HepG2 (cell line): ENCODE data around the gene GOLPH3. TPM values are rescaled to one million over a fixed set of nuclear protein-coding genes. Genes with fewer than 3 reads are reported as not detected.

Experiments used
- ARNT ChIP-seq: fragments of 450-650 bp; IDR thresholded peaks from 2 replicates; pipeline ENCODE4 v1.6.1; 2017
- ETV6 ChIP-seq: sonication (generic); formaldehyde crosslinking; conservative IDR thresholded peaks from 2 replicates; pipeline ENCODE4 v1.4.0; 2020; ENCODE audit warnings: missing genetic modification reagents
- HNRNPL ChIP-seq: fragments of 200-400 bp; formaldehyde crosslinking; IDR thresholded peaks from 2 replicates; pipeline ENCODE4 v1.6.1; 2017; ENCODE audit warnings: mild to moderate bottlenecking, low read depth, low read length
- NAIF1 ChIP-seq: sonication (generic); formaldehyde crosslinking; IDR thresholded peaks from 2 replicates; pipeline ENCODE4 v1.5.0; 2020; ENCODE audit warnings: mild to moderate bottlenecking, missing genetic modification reagents, borderline replicate concordance
- ZKSCAN1 ChIP-seq: fragments of 150-350 bp; IDR thresholded peaks from 2 replicates; pipeline ENCODE4 v1.6.1; 2014; ENCODE audit warnings: low read length
- ZNF234 ChIP-seq: sonication (generic); formaldehyde crosslinking; conservative IDR thresholded peaks from 2 replicates; pipeline ENCODE4 v1.5.1; 2020; ENCODE audit warnings: mild to moderate bottlenecking, missing genetic modification reagents
- ZNF253 ChIP-seq: sonication (generic); formaldehyde crosslinking; IDR thresholded peaks from 2 replicates; pipeline ENCODE4 v1.8.0; 2022; ENCODE audit warnings: mild to moderate bottlenecking, missing genetic modification reagents, borderline replicate concordance
- ZNF337 ChIP-seq: sonication (generic); formaldehyde crosslinking; IDR thresholded peaks from 2 replicates; pipeline ENCODE4 v1.5.1; 2020; ENCODE audit warnings: missing genetic modification reagents, low read depth, mild to moderate bottlenecking, borderline replicate concordance
- ZNF547 ChIP-seq: sonication (generic); formaldehyde crosslinking; IDR thresholded peaks from 2 replicates; pipeline ENCODE4 v1.5.1; 2020; ENCODE audit warnings: mild to moderate bottlenecking, missing genetic modification reagents
- ZNF652 ChIP-seq: IDR thresholded peaks from 2 replicates; pipeline ENCODE4 v1.6.1; 2016; ENCODE audit warnings: low read depth, borderline replicate concordance
- polyA plus RNA-seq, 8 experiments: library from polyadenylated mRNA; depleted of rRNA in 3 of 8; stranded (reverse) in 7 of 8; unstranded in 1 of 8; fragments of >200 nt; fragmentation: Illumina TruSeq in 4 of 8; extraction: Trizol in 4 of 8; gene quantifications; 2 replicates each; pipeline versions ENCODE4 v1.2.1 to v1.2.3, GENCODE V29; 2011 to 2016; ENCODE audit warnings: low read depth in 4 of 8, missing spikeins in 1 of 8, mixed read lengths in 1 of 8; ENCODE audit not compliant: insufficient read depth in 1 of 8
- total RNA-seq, 5 experiments: library from RNA; depleted of rRNA; stranded (reverse); fragments of >200 nt; fragmentation: Illumina TruSeq; extraction: Trizol; gene quantifications; 2 replicates each; pipeline ENCODE4 v1.2.3, GENCODE V29; 2016; ENCODE audit warnings: low read depth in 1 of 5
- TF ChIP-seq, protein P1 (sequence below): sonication (generic); formaldehyde crosslinking; IDR thresholded peaks from 2 replicates; pipeline ENCODE4 v1.4.0; 2020; ENCODE audit warnings: missing genetic modification reagents
- TF ChIP-seq, protein P2 (sequence below): sonication (generic); formaldehyde crosslinking; IDR thresholded peaks from 2 replicates; pipeline ENCODE4 v1.8.1; 2022; ENCODE audit warnings: mild to moderate bottlenecking, missing genetic modification reagents
- TF ChIP-seq, protein P3 (sequence below): IDR thresholded peaks from 2 replicates; pipeline ENCODE4 v1.6.1; 2016
- TF ChIP-seq, protein P4 (sequence below): sonication (generic); formaldehyde crosslinking; IDR thresholded peaks from 2 replicates; pipeline ENCODE4 v1.5.1; 2020; ENCODE audit warnings: mild to moderate bottlenecking, missing genetic modification reagents, moderate library complexity
- TF ChIP-seq, protein P5 (sequence below), 2 experiments: IDR thresholded peaks; 2 replicates each; pipeline ENCODE4 v1.6.1; 2011 to 2012; ENCODE audit warnings: low read length in 2 of 2, borderline replicate concordance in 1 of 2, low read depth in 1 of 2, mild to moderate bottlenecking in 1 of 2, moderate library complexity in 1 of 2
- TF ChIP-seq, protein P6 (sequence below): sonication (generic); formaldehyde crosslinking; IDR thresholded peaks from 2 replicates; pipeline ENCODE4 v1.8.0; 2022; ENCODE audit warnings: mild to moderate bottlenecking, missing genetic modification reagents

The GOLPH3 gene
- total and polyA plus RNA-seq, 2 of the 13 experiments (the other 11 are each of a cell fraction or from before 2014, with no cell fraction given), result 59.5 to 84.5 TPM

DNA sequence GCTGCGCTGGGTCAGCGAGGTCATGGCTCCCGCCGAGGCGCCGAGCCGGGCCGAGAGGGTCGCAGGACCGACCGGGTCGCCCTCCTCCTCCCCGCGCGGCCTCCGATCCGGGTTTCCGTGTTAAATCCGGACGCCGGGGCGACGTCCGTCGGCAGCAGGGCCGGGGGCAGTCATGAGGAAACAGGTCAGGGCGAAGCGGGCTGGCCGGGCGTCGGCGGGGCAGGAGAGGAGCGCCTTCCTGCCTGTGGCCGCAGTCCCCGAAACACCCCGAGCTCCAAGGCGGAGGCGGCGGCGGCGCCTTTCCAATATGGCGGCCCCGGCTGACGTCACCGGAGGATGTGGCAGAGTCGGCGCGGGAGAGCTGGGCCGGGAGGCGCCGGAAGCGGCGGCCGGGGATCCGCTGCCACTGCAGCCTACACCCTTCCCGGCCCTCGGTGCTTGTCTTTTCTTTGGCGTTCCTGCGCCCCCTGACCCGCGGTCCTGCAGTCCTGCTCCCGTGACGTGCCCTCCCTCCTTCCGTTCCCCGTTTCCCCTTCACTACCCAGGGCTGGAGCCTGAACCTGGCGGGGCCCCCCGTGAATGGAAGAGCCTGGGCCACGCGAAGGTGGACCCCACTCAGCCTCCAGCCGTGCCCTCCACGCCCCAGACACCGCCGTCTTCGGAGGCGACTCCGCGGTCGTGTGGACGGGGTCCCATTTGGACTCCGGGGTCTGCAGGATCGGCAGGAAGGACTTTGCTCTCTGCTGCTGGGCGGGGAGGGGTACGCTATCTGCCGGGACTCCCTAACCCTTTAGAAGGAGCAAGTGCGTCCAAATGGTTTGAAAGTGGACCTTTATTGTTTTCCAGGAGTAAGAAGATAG, at the start of gene GOLPH3 (continued):
- TF ChIP-seq, protein P1, sequence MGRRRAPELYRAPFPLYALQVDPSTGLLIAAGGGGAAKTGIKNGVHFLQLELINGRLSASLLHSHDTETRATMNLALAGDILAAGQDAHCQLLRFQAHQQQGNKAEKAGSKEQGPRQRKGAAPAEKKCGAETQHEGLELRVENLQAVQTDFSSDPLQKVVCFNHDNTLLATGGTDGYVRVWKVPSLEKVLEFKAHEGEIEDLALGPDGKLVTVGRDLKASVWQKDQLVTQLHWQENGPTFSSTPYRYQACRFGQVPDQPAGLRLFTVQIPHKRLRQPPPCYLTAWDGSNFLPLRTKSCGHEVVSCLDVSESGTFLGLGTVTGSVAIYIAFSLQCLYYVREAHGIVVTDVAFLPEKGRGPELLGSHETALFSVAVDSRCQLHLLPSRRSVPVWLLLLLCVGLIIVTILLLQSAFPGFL (CRISPR knock-in tag), result no peak
- TF ChIP-seq ETV6 (CRISPR knock-in tag), result no peak
- TF ChIP-seq NAIF1 (CRISPR knock-in tag), result peak; percentile 83; the same call in 1 of the 2 replicates
- TF ChIP-seq, protein P2, sequence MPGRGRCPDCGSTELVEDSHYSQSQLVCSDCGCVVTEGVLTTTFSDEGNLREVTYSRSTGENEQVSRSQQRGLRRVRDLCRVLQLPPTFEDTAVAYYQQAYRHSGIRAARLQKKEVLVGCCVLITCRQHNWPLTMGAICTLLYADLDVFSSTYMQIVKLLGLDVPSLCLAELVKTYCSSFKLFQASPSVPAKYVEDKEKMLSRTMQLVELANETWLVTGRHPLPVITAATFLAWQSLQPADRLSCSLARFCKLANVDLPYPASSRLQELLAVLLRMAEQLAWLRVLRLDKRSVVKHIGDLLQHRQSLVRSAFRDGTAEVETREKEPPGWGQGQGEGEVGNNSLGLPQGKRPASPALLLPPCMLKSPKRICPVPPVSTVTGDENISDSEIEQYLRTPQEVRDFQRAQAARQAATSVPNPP (CRISPR knock-in tag), result peak; percentile 45; the same call in 1 of the 2 replicates
- TF ChIP-seq, protein P3, sequence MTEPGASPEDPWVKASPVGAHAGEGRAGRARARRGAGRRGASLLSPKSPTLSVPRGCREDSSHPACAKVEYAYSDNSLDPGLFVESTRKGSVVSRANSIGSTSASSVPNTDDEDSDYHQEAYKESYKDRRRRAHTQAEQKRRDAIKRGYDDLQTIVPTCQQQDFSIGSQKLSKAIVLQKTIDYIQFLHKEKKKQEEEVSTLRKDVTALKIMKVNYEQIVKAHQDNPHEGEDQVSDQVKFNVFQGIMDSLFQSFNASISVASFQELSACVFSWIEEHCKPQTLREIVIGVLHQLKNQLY (CRISPR knock-in tag), result no peak
- TF ChIP-seq HNRNPL, result peak; percentile 63; the same call in 1 of the 2 replicates
- TF ChIP-seq, protein P4, sequence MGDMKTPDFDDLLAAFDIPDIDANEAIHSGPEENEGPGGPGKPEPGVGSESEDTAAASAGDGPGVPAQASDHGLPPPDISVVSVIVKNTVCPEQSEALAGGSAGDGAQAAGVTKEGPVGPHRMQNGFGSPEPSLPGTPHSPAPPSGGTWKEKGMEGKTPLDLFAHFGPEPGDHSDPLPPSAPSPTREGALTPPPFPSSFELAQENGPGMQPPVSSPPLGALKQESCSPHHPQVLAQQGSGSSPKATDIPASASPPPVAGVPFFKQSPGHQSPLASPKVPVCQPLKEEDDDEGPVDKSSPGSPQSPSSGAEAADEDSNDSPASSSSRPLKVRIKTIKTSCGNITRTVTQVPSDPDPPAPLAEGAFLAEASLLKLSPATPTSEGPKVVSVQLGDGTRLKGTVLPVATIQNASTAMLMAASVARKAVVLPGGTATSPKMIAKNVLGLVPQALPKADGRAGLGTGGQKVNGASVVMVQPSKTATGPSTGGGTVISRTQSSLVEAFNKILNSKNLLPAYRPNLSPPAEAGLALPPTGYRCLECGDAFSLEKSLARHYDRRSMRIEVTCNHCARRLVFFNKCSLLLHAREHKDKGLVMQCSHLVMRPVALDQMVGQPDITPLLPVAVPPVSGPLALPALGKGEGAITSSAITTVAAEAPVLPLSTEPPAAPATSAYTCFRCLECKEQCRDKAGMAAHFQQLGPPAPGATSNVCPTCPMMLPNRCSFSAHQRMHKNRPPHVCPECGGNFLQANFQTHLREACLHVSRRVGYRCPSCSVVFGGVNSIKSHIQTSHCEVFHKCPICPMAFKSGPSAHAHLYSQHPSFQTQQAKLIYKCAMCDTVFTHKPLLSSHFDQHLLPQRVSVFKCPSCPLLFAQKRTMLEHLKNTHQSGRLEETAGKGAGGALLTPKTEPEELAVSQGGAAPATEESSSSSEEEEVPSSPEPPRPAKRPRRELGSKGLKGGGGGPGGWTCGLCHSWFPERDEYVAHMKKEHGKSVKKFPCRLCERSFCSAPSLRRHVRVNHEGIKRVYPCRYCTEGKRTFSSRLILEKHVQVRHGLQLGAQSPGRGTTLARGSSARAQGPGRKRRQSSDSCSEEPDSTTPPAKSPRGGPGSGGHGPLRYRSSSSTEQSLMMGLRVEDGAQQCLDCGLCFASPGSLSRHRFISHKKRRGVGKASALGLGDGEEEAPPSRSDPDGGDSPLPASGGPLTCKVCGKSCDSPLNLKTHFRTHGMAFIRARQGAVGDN, result peak; percentile 93
- no peak for TF ChIP-seq ARNT
- no peak for TF ChIP-seq ZNF337 (CRISPR knock-in tag)
- no peak for TF ChIP-seq ZNF234 (CRISPR knock-in tag)
- no peak for TF ChIP-seq ZNF547 (CRISPR knock-in tag)
- TF ChIP-seq ZKSCAN1, result no peak
- TF ChIP-seq ZNF253 (CRISPR knock-in tag), result no peak
- TF ChIP-seq ZNF652 (CRISPR knock-in tag), result no peak
- TF ChIP-seq, protein P5, sequence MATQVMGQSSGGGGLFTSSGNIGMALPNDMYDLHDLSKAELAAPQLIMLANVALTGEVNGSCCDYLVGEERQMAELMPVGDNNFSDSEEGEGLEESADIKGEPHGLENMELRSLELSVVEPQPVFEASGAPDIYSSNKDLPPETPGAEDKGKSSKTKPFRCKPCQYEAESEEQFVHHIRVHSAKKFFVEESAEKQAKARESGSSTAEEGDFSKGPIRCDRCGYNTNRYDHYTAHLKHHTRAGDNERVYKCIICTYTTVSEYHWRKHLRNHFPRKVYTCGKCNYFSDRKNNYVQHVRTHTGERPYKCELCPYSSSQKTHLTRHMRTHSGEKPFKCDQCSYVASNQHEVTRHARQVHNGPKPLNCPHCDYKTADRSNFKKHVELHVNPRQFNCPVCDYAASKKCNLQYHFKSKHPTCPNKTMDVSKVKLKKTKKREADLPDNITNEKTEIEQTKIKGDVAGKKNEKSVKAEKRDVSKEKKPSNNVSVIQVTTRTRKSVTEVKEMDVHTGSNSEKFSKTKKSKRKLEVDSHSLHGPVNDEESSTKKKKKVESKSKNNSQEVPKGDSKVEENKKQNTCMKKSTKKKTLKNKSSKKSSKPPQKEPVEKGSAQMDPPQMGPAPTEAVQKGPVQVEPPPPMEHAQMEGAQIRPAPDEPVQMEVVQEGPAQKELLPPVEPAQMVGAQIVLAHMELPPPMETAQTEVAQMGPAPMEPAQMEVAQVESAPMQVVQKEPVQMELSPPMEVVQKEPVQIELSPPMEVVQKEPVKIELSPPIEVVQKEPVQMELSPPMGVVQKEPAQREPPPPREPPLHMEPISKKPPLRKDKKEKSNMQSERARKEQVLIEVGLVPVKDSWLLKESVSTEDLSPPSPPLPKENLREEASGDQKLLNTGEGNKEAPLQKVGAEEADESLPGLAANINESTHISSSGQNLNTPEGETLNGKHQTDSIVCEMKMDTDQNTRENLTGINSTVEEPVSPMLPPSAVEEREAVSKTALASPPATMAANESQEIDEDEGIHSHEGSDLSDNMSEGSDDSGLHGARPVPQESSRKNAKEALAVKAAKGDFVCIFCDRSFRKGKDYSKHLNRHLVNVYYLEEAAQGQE (IDR thresholded peaks at IDR 0.05; ENCODE audit: borderline replicate concordance in 1 of 2, low read depth in 1 of 2, low read length in 2 of 2), result peak in 1 of 2 experiments; percentile 27; a peak in 1 of 4 replicates
- TF ChIP-seq, protein P6, sequence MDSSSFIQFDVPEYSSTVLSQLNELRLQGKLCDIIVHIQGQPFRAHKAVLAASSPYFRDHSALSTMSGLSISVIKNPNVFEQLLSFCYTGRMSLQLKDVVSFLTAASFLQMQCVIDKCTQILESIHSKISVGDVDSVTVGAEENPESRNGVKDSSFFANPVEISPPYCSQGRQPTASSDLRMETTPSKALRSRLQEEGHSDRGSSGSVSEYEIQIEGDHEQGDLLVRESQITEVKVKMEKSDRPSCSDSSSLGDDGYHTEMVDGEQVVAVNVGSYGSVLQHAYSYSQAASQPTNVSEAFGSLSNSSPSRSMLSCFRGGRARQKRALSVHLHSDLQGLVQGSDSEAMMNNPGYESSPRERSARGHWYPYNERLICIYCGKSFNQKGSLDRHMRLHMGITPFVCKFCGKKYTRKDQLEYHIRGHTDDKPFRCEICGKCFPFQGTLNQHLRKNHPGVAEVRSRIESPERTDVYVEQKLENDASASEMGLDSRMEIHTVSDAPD, result 0 out of 2 replicates have a peak, but pooled peaks have one; percentile 56
